Fibroblast of the aortic adventitia (primary cell): ENCODE measurements around the gene KIAA1191. TPM values are rescaled to one million over a fixed set of nuclear protein-coding genes. Genes with fewer than 3 reads are reported as not detected.
"Not testable (repeated sequence)": the region's sequence is repeated elsewhere in the genome, so short reads cannot be mapped to it uniquely, and the experiment has no call there.

Source experiments
- DNase-seq: peaks from one replicate; pipeline ENCODE4 v3.0.0-alpha.2; 2010; ENCODE audit warnings: low read depth
- H3K4me3 ChIP-seq: 2 replicates; pipeline ENCODE4 v1.5.1; 2011; ENCODE audit warnings: low read depth, mild to moderate bottlenecking, control low read depth, low read length, moderate library complexity
- CTCF ChIP-seq: IDR thresholded peaks from 2 replicates; pipeline ENCODE4 v1.5.1; 2011; ENCODE audit warnings: mild to moderate bottlenecking, low read length, control low read depth, inconsistent platforms; ENCODE audit not compliant: insufficient read depth
- total RNA-seq: library from RNA; depleted of rRNA; stranded (reverse); fragments of >200 nt; gene quantifications from 2 replicates; pipeline ENCODE4 v1.2.3, GENCODE V29; 2012; ENCODE audit warnings: low replicate concordance

KIAA1191 gene
- total RNA-seq, result 33.7 and 81.8 TPM in 2 replicates

GRCh38 chr5:176361437-176362232 lies at the start of gene KIAA1191:
TSS of gene KIAA1191 (minus strand) at chr5:176361764. CDS start at chr5:176359508, 2,256 bp downstream.
- peak within 1 kb of the TSS; percentile 96 for H3K4me3 ChIP-seq
- TF ChIP-seq CTCF, result peak; percentile 34
- DNase-seq, result peak; percentile 88

- TF ChIP-seq CTCF, result no peak
- DNase-seq, result no peak
- H3K4me3 ChIP-seq, result no peak overlapping the region
These were observed 49.1 kb upstream of the KIAA1191 start for GRCh38 chr5:176410486-176411180.

GRCh38 chr5:176409765-176410164 lies 48.2 kb upstream of the KIAA1191 start:
- no peak for TF ChIP-seq CTCF
- no peak overlapping the region for H3K4me3 ChIP-seq
- no peak for DNase-seq

- no peak for TF ChIP-seq CTCF
- no peak for DNase-seq
- no peak overlapping the region for H3K4me3 ChIP-seq
These were observed 47.0 kb upstream of the KIAA1191 start for GRCh38 chr5:176408590-176408989.

GRCh38 chr5:176408252-176408573 lies 46.6 kb upstream of the KIAA1191 start:
- H3K4me3 ChIP-seq, DNase-seq: not testable (repeated sequence)

GRCh38 chr5:176407456-176408251 lies 46.1 kb upstream of the KIAA1191 start:
- no peak for TF ChIP-seq CTCF
- H3K4me3 ChIP-seq, result no peak overlapping the region
- DNase-seq, result peak; percentile 59
